Left lobe of liver (tissue), 2 donors: ENCODE data around the gene DAGLB. TPM values are rescaled to one million over a fixed set of nuclear protein-coding genes. Genes with fewer than 3 reads are reported as not detected.
"Not testable (repeated sequence)": the region's sequence is repeated elsewhere in the genome, so short reads cannot be mapped to it uniquely, and the experiment has no call there.

Experiments used
- ATAC-seq: fragments of 200-7000 bp; cut with Tn5 transposase; one replicate; pipeline ENCODE4 v1.9.1; 2020; ENCODE audit warnings: mild to moderate bottlenecking, moderate library complexity
- DNase-seq: peaks from one replicate; pipeline ENCODE4 v3.0.0-alpha.2; 2020; ENCODE audit warnings: low spot score
- total RNA-seq: library from RNA; stranded (reverse); gene quantifications from one replicate; pipeline ENCODE4 v1.2.1, GENCODE V29; 2021
- donor health status: DM: no; HTN: no; CAD: no; lungs with moderate emphysema.
- donor health status: DM: no; HTN: yes; CAD: no.

The DAGLB gene
- total RNA-seq, 1 donor from 2014 or later = 17.9 TPM

DNA sequence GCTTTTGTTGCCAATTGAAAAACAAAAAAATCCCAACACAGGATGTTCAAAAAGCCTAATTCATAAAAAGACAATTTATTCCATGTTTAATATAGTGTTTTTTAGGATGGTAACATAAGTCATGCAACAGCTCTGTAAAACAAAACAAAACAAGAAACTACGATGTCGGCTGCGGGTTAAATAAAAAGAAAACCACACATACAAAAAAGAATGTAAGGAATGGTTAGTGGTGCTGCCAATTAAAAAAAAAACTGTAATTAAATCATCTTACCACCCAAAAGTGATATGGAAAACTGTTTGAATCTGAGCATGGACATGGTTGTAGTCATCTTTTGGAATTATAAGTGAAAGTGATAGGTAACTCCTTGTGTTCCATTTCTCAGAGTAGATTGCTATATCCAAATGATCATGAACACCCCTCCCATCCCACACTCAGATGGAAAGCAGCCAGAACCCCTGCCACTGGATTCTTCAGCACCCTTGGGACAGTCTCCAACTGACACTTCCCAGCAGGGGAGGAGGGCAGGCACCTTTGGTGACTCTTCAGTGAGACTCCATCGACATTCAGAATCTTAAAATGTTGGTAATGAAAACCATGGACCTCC, 14.3 kb upstream of the DAGLB start:
- DNase-seq = no peak

DNA sequence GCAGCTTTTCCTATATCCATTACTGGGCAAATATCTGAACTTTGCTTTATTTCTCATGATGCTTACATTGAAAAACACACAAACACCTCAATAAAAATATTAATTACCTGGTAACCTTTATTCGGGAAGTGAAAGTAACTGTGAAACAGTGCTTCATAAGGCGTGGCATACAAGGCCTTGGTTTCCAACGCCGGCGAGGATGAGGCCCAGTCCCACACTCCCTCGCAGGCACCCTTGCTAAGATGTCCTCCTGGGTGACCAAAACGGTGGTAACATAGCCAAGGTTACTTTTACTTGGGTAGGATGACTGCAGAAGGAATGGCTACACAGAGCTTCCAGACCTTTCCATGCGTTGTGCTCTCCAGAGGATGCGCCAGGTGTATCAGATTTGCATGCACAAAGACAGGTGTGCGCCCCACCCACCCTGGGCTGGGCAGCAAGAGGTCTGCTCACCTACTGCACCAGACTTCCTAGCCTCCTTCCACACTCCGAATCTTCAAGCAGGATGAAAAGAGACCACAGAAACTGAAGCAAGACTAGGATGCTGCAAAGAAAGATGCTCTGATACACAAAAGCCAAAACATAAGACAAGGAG, 13.3 kb upstream of the DAGLB start:
- ATAC-seq = no peak
- no peak for DNase-seq

More for the DNA sequence above, 14.3 kb upstream of the DAGLB start:
- ATAC-seq = no peak

DNA sequence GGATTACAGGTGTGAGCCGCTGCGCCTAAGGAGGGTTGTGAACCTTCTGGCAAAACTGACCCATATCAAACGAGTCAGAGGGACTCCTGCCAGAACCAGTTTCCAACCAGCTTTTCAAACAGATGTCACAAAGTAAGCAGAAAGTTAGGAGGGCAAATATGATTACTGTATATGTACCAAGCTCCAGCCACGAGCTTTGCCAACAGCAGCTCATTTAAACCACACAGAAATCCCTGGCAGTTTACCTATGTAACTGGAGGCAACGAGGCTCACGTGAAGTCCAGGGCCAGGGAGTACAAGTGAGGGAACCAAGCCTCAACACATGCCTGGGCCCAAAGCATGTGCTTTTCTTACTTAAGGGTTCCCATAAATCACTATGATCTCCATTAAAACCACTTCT, 12.5 kb upstream of the DAGLB start:
- peak; percentile 60 for DNase-seq
- ATAC-seq = peak; percentile 64

- DNase-seq = not testable (repeated sequence)
Measured at GRCh38 chr7:6458676-6459075, 10.9 kb upstream of the DAGLB start.

DNA sequence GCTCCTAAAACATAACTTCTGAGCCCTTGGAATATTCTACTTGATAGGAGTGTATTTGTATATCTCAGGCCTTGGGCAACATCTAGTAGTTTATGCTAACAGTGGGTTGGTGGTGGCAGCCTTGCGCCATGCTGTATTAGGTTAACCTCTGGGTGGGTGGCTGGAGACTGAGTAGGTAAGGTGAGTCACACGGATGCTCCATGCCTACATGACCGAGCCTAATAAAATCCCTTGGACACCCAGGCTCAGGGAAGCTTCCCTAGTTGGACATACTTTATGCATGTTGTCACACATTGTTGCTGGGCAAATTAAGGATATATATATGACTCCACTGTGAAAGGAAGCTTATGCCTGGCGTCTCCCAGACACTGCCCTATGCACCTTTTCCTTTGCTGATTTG, 6.0 kb upstream of the DAGLB start:
- DNase-seq (no peak), ATAC-seq (no peak)

More at GRCh38 chr7:6458676-6459075, 10.9 kb upstream of the DAGLB start:
- not testable (repeated sequence) for ATAC-seq

- ATAC-seq (no peak), DNase-seq (no peak)
Measured at GRCh38 chr7:6451224-6451705, 3.5 kb upstream of the DAGLB start.

DNA sequence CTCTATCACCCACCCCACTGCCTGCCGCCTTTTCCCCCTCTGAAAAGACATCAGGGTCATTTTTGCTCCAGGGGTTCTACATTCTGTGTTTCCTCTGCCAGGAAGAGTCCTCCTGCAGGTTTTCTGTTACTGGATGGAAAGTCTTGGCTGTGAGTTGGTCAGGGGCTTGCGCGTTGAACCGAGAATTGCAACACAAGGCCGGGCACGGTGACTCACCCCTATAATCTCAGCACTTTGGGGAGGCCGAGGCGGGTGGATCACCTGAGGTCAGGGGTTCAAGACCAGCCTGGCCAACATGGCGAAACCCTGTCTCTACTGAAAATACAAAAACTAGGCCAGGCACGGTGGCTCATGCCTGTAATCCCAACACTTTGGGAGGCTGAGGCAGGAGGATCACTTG, 2.8 kb upstream of the DAGLB start:
- DNase-seq, ATAC-seq: not testable (repeated sequence)

- ATAC-seq, DNase-seq: not testable (repeated sequence)
Measured at GRCh38 chr7:6449884-6450283, 2.1 kb upstream of the DAGLB start.

- ATAC-seq = peak; percentile 6
Measured at GRCh38 chr7:6448943-6449543, 1.3 kb upstream of the DAGLB start.

GRCh38 chr7:6446838-6447580, 745 bp downstream of the DAGLB start:
- ATAC-seq (peak; percentile 34), DNase-seq (peak; percentile 61)

More at GRCh38 chr7:6448943-6449543, 1.3 kb upstream of the DAGLB start:
- DNase-seq = no peak

DNA sequence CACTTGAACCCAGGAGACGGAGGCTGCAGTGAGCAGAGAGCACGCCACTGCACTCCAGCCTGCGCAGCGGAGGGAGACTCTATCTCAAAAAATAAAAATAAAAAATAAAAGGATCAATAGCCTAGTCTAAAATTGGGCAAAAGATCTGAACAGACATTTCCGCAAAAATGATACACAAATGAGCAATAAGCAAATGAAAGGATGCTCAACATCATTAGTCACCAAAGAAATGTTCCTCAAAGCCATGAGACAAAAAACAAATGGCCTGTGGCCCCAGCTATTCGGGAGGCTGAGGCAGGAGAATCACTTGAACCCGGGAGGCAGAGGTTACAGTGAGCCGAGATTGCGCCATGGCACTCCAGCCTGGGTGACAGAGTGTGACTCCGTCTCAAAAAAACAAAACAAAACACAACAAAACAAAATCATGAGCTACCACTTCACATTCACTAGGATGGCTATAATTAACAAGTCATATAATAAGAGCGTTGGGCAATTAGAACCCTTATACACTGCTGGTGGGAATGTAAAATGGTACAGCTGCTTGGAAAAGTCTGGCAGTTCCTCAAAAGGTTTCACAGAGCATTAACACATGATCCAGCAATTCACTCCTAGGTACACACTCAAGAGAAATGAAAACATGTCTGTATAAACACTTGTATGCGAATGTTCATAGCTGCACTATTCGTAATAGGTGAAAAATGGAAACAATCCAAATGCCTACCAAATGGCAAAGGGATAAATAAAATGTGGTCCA, 3.1 kb downstream of the DAGLB start:
- DNase-seq = no peak
- no peak for ATAC-seq

GRCh38 chr7:6443372-6443941, 4.3 kb downstream of the DAGLB start:
- DNase-seq (no peak), ATAC-seq (no peak)

GRCh38 chr7:6442114-6442513, 5.6 kb downstream of the DAGLB start:
- ATAC-seq (no peak), DNase-seq (no peak)

DNA sequence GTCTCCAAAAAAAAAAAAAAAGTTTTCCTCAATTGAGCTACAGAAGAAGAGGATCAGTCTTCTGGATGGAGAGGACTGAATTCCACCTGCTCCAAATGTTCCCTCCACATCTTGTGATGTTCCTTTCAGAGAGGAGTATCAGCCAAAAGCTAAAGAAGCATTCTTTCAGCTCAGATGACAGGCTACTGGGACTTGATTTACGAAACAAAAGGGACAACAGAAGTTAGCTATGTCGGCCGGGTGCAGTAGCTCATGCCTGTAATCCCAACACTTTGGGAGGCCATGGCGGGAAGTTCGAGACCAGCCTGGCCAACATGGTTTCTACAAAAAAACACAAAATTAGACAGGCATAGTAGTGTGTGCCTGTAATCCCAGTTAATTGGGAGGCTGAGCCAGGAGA, 7.4 kb downstream of the DAGLB start:
- ATAC-seq (no peak), DNase-seq (no peak)

DNA sequence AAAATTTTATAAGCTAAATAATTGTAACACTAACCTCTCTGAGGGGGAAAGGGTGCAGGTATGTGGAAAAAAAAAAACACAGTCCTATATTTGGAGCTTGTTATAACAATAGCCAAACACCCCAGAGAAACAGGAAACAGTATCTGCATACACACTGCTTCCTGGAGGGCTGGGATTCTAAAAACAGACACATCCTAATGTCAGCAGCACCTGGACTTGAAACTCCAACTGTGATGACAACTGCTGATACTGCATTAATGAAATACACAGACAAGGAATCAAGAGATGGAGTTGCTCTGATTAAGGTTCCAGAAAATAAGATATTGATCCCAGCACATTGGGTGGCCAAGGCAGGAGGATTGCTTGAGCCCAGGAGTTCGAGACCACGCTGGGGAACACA, 9.3 kb downstream of the DAGLB start:
- ATAC-seq (no peak), DNase-seq (no peak)

DNA sequence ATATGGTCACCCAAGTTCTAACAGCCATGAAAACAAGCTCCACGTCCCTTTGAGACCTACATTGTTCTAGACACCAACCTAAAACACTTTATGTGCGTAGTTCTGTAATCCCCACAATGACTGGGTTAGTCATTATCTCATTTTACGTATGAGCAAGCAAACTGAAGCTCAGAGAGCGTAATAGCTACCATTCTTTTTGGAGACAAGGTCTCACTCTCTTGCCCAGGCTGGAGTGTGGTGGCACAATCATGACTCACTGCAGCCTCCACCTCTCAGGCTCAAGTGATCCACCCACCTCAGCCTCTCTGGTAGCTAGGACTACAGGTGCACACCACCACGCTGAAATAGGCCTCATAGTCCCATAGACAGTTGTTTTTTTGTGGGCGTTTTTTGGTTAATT, 10.5 kb downstream of the DAGLB start:
- DNase-seq (no peak), ATAC-seq (no peak)

GRCh38 chr7:6436385-6436685, 11.4 kb downstream of the DAGLB start:
- DNase-seq = no peak
- ATAC-seq = peak; percentile 10

GRCh38 chr7:6435486-6436384, 12.0 kb downstream of the DAGLB start:
- DNase-seq (peak; percentile 78), ATAC-seq (peak; percentile 96)

- ATAC-seq (peak; percentile 4), DNase-seq (no peak)
Measured at GRCh38 chr7:6433784-6434615, 13.8 kb downstream of the DAGLB start.
